HepG2 (cell line): Measurements from ENCODE around the gene BCL6. TPM values are rescaled to one million over a fixed set of nuclear protein-coding genes. Genes with fewer than 3 reads are reported as not detected.
A peak's percentile ranks its signal among the peaks of the same experiment; 100 is the strongest.

Experiments
- ADNP ChIP-seq: sonication (generic); formaldehyde crosslinking; IDR thresholded peaks from 2 replicates; pipeline ENCODE4 v1.4.0; 2020; ENCODE audit warnings: missing genetic modification reagents
- FOXA1 ChIP-seq, 2 experiments: fragments of 450-650 bp in 1 of 2; sonication (generic) in 1 of 2; formaldehyde crosslinking in 1 of 2; IDR thresholded peaks; 2 replicates each; pipeline versions ENCODE4 v1.4.0 to v1.6.1; 2016 to 2020; ENCODE audit warnings: missing genetic modification reagents in 1 of 2
- GATAD2A ChIP-seq: IDR thresholded peaks from 2 replicates; pipeline ENCODE4 v1.6.1; 2016
- HNF4A ChIP-seq: sonication (generic); formaldehyde crosslinking; IDR thresholded peaks from 2 replicates; pipeline ENCODE4 v1.4.0; 2020; ENCODE audit warnings: missing genetic modification reagents
- HOXA5 ChIP-seq: sonication (generic); formaldehyde crosslinking; IDR thresholded peaks from 2 replicates; pipeline ENCODE4 v1.4.0; 2020; ENCODE audit warnings: missing genetic modification reagents
- IKZF1 ChIP-seq: fragments of 450-650 bp; IDR thresholded peaks from 2 replicates; pipeline ENCODE4 v1.7.1; 2016
- KLF15 ChIP-seq: sonication (generic); formaldehyde crosslinking; IDR thresholded peaks from 2 replicates; pipeline ENCODE4 v1.8.1; 2023; ENCODE audit warnings: borderline replicate concordance, mild to moderate bottlenecking, inconsistent platforms, missing genetic modification reagents, mixed read lengths
- KLF6 ChIP-seq: IDR thresholded peaks from 2 replicates; pipeline ENCODE4 v1.8.0; 2016; ENCODE audit warnings: missing biosample characterization, missing genetic modification reagents
- MATR3 ChIP-seq: sonication (generic); formaldehyde crosslinking; IDR thresholded peaks from 2 replicates; pipeline ENCODE4 v1.4.0; 2020; ENCODE audit warnings: missing genetic modification reagents
- MTF2 ChIP-seq: sonication (generic); formaldehyde crosslinking; IDR thresholded peaks from 2 replicates; pipeline ENCODE4 v1.5.0; 2020; ENCODE audit warnings: missing genetic modification reagents, borderline replicate concordance
- MZF1 ChIP-seq: sonication (generic); formaldehyde crosslinking; IDR thresholded peaks from 2 replicates; pipeline ENCODE4 v1.8.1; 2023; ENCODE audit warnings: mild to moderate bottlenecking, missing genetic modification reagents, borderline replicate concordance
- NAIF1 ChIP-seq: sonication (generic); formaldehyde crosslinking; IDR thresholded peaks from 2 replicates; pipeline ENCODE4 v1.5.0; 2020; ENCODE audit warnings: mild to moderate bottlenecking, missing genetic modification reagents, borderline replicate concordance
- NFYB ChIP-seq: sonication (generic); formaldehyde crosslinking; IDR thresholded peaks from 2 replicates; pipeline ENCODE4 v1.4.0; 2020; ENCODE audit warnings: missing genetic modification reagents
- NFYC ChIP-seq: IDR thresholded peaks from 2 replicates; pipeline ENCODE4 v1.6.1; 2016; ENCODE audit warnings: missing genetic modification reagents, missing compliant biosample characterization
- POLR2G ChIP-seq: fragments of 200-400 bp; formaldehyde crosslinking; IDR thresholded peaks from 2 replicates; pipeline ENCODE4 v1.6.1; 2018; ENCODE audit warnings: mild to moderate bottlenecking, low read depth, low read length, moderate library complexity
- RBM39 ChIP-seq: fragments of 200-400 bp; formaldehyde crosslinking; IDR thresholded peaks from one replicate; pipeline ENCODE4 v1.6.1; 2018; ENCODE audit warnings: antibody characterized with exemption, mild to moderate bottlenecking, low read depth, low read length; ENCODE audit not compliant: poor library complexity, severe bottlenecking
- SIX4 ChIP-seq: sonication (generic); formaldehyde crosslinking; IDR thresholded peaks from 2 replicates; pipeline ENCODE4 v1.4.0; 2020; ENCODE audit warnings: missing genetic modification reagents
- SP1 ChIP-seq, 2 experiments: fragments of 450-650 bp in 1 of 2; sonication (generic) in 1 of 2; formaldehyde crosslinking in 1 of 2; IDR thresholded peaks; 2 replicates each; pipeline versions ENCODE4 v1.4.0 to v1.6.1; 2016 to 2020; ENCODE audit warnings: missing genetic modification reagents in 1 of 2
- THRA ChIP-seq: sonication (generic); formaldehyde crosslinking; IDR thresholded peaks from 2 replicates; pipeline ENCODE4 v1.4.0; 2020; ENCODE audit warnings: missing genetic modification reagents, borderline replicate concordance
- TSC22D2 ChIP-seq: sonication (generic); formaldehyde crosslinking; IDR thresholded peaks from 2 replicates; pipeline ENCODE4 v1.5.1; 2020; ENCODE audit warnings: missing genetic modification reagents, mild to moderate bottlenecking, borderline replicate concordance
- YEATS4 ChIP-seq: sonication (generic); formaldehyde crosslinking; IDR thresholded peaks from 2 replicates; pipeline ENCODE4 v1.4.0; 2020; ENCODE audit warnings: missing genetic modification reagents, borderline replicate concordance
- ZFP82 ChIP-seq: sonication (generic); formaldehyde crosslinking; IDR thresholded peaks from 2 replicates; pipeline ENCODE4 v1.5.1; 2020; ENCODE audit warnings: mild to moderate bottlenecking, missing genetic modification reagents, borderline replicate concordance
- ZKSCAN5 ChIP-seq: sonication (generic); formaldehyde crosslinking; IDR thresholded peaks from 2 replicates; pipeline ENCODE4 v1.5.1; 2020; ENCODE audit warnings: mild to moderate bottlenecking, missing genetic modification reagents
- ZNF33A ChIP-seq: sonication (generic); formaldehyde crosslinking; IDR thresholded peaks from 2 replicates; pipeline ENCODE4 v1.5.1; 2020; ENCODE audit warnings: missing genetic modification reagents, mild to moderate bottlenecking, moderate library complexity, borderline replicate concordance
- ZNF550 ChIP-seq: sonication (generic); formaldehyde crosslinking; IDR thresholded peaks from 2 replicates; pipeline ENCODE4 v1.4.0; 2020; ENCODE audit warnings: mild to moderate bottlenecking, missing genetic modification reagents, borderline replicate concordance
- ZNF782 ChIP-seq: sonication (generic); formaldehyde crosslinking; IDR thresholded peaks from 2 replicates; pipeline ENCODE4 v1.4.0; 2020; ENCODE audit warnings: missing genetic modification reagents, mild to moderate bottlenecking, borderline replicate concordance
- ZSCAN9 ChIP-seq: IDR thresholded peaks from 2 replicates; pipeline ENCODE4 v1.6.1; 2016; ENCODE audit warnings: borderline replicate concordance
- polyA plus RNA-seq, 8 experiments: library from polyadenylated mRNA; depleted of rRNA in 3 of 8; stranded (reverse) in 7 of 8; unstranded in 1 of 8; fragments of >200 nt; fragmentation: Illumina TruSeq in 4 of 8; extraction: Trizol in 4 of 8; gene quantifications; 2 replicates each; pipeline versions ENCODE4 v1.2.1 to v1.2.3, GENCODE V29; 2011 to 2016; ENCODE audit warnings: low read depth in 4 of 8, missing spikeins in 1 of 8, mixed read lengths in 1 of 8; ENCODE audit not compliant: insufficient read depth in 1 of 8
- total RNA-seq, 5 experiments: library from RNA; depleted of rRNA; stranded (reverse); fragments of >200 nt; fragmentation: Illumina TruSeq; extraction: Trizol; gene quantifications; 2 replicates each; pipeline ENCODE4 v1.2.3, GENCODE V29; 2016; ENCODE audit warnings: low read depth in 1 of 5
- TF ChIP-seq, protein P1 (sequence below): sonication (generic); formaldehyde crosslinking; IDR thresholded peaks from 2 replicates; pipeline ENCODE4 v1.5.0; 2020; ENCODE audit warnings: missing genetic modification reagents
- TF ChIP-seq, protein P2 (sequence below): sonication (generic); formaldehyde crosslinking; IDR thresholded peaks from 2 replicates; pipeline ENCODE4 v1.4.0; 2020; ENCODE audit warnings: low read depth, mild to moderate bottlenecking, missing genetic modification reagents

Gene BCL6
- total and polyA plus RNA-seq, 2 of the 13 experiments (the other 11 are each of a cell fraction or from before 2014, with no cell fraction given) = 21.2 to 53.7 TPM

DNA sequence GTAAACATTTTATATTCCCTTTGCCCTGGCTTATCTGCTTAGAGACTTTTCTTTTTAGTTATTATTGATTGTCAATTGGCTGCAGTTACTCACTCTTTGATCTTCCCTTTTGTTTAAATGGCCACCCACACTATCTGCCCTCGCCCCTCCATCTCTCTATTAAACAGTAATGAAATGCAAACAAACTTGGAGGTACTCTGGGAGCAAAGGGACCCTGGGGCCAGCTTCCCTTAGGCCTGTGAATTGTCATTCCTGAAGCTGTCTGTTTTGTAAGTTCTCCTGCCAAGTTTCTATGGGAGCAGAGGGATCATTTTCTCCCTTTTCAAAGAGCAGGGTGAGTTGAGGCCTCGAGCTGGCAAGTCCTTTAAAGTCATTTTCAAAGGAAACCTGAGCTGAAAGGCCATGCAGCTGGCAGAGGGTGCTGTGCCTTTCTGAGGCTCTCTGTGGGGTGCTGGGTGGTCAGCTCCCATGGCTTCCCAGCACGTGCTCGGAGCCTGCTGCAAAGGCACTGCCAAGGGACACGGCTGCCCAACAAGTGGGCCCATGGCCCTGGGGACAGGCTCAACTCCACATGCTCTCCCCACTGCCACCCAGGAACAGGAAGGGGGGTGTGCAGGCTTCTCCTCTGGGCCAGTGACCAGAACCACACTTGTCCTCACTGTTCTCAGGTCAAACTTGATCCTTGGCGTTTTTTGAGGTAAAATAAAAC, 25.5 kb downstream of the BCL6 start (continued):
- TF ChIP-seq, protein P1, sequence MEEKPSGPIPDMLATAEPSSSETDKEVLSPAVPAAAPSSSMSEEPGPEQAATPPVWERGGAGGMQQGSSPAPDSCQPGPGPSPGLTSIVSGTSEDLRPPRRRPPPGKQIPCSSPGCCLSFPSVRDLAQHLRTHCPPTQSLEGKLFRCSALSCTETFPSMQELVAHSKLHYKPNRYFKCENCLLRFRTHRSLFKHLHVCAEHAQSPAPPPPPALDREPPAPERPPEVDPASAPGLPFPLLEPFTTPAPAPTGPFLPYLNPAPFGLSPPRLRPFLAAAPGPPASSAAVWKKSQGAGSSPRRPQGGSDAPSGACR = peak; percentile 91; the same call in 1 of the 2 replicates
- TF ChIP-seq RBM39 (peak; percentile 73), HNF4A (CRISPR knock-in tag) (no peak; the same call in none of the 2 replicates), KLF6 (CRISPR knock-in tag) (0 out of 2 replicates have a peak, but pooled peaks have one; percentile 22), IKZF1 (no peak), ZSCAN9 (CRISPR knock-in tag) (no peak; the same call in 1 of the 2 replicates), SIX4 (CRISPR knock-in tag) (peak; percentile 86), SP1 (IDR thresholded peaks at IDR 0.05) (no peak), SP1 (CRISPR knock-in tag; IDR thresholded peaks at IDR 0.05) (no peak), KLF15 (no peak), HOXA5 (peak; percentile 48; the same call in 1 of the 2 replicates), FOXA1 (IDR thresholded peaks at IDR 0.05) (no peak), FOXA1 (CRISPR knock-in tag; IDR thresholded peaks at IDR 0.05) (peak; percentile 52; the same call in 1 of the 2 replicates), ADNP (no peak), GATAD2A (peak; percentile 91), POLR2G (peak; percentile 65), ZNF550 (CRISPR knock-in tag) (no peak), MZF1 (CRISPR knock-in tag) (no peak), NFYB (CRISPR knock-in tag) (no peak), NFYC (CRISPR knock-in tag) (no peak), MTF2 (CRISPR knock-in tag) (no peak), ZNF33A (CRISPR knock-in tag) (no peak), THRA (CRISPR knock-in tag) (peak; percentile 73; the same call in 1 of the 2 replicates), ZKSCAN5 (no peak), MATR3 (CRISPR knock-in tag) (no peak), ZFP82 (CRISPR knock-in tag) (no peak), NAIF1 (CRISPR knock-in tag) (no peak), TSC22D2 (CRISPR knock-in tag) (peak; percentile 21; the same call in 1 of the 2 replicates), ZNF782 (CRISPR knock-in tag) (no peak), YEATS4 (peak; percentile 43; the same call in 1 of the 2 replicates)
- TF ChIP-seq, protein P2, sequence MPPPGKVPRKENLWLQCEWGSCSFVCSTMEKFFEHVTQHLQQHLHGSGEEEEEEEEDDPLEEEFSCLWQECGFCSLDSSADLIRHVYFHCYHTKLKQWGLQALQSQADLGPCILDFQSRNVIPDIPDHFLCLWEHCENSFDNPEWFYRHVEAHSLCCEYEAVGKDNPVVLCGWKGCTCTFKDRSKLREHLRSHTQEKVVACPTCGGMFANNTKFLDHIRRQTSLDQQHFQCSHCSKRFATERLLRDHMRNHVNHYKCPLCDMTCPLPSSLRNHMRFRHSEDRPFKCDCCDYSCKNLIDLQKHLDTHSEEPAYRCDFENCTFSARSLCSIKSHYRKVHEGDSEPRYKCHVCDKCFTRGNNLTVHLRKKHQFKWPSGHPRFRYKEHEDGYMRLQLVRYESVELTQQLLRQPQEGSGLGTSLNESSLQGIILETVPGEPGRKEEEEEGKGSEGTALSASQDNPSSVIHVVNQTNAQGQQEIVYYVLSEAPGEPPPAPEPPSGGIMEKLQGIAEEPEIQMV = no peak; the same call in 1 of the 2 replicates
